ENCODE results near the gene NBPF3. TPM values are rescaled to one million over a fixed set of nuclear protein-coding genes. Genes with fewer than 3 reads are reported as not detected.
"Not testable (repeated sequence)": the region's sequence is repeated elsewhere in the genome, so short reads cannot be mapped to it uniquely, and the experiment has no call there.

Gene NBPF3
- total and polyA plus RNA-seq, 2 donors (not counting 3 experiments of a cell fraction or from before 2014, with no cell fraction given), result 3.3 to 6.5 TPM

- POLR2A ChIA-PET, result interaction anchor here (0.6 kb wide), 1 partner anchor 167 kb away, joined by 3 read pairs; no protein-coding TSS in a partner anchor
- CTCF ChIA-PET, result interaction anchor here (1.2 kb wide), 2 partner anchors 55 to 84 kb away, joined by 4 read pairs; no protein-coding TSS in a partner anchor
- not testable (repeated sequence) for H3K4me1 ChIP-seq (ENCODE audit: control insufficient read depth, extremely low read depth, insufficient read depth, low read length)
Measured at GRCh38 chr1:21453964-21454614, 14.2 kb downstream of the NBPF3 start.

GRCh38 chr1:21454904-21455303 is 15.0 kb downstream of the NBPF3 start:
- H3K27me3 ChIP-seq (ENCODE audit: control insufficient read depth in 2 of 2, insufficient read depth in 2 of 2, low read length in 2 of 2); H2AFZ ChIP-seq (ENCODE audit: low read depth, low read length); H4K20me1 ChIP-seq (replicated peaks; ENCODE audit: control insufficient read depth, extremely low read depth, insufficient read depth, low read length); intact Hi-C loops (cut with micrococcal nuclease); H3K27ac ChIP-seq (ENCODE audit: insufficient read depth, low read depth, low read length); dilution Hi-C loops (cut with MboI; ENCODE audit: extremely low pct_ligation_motif_present, low sequenced_read_pairs); CTCF ChIA-PET; H3K9me1 ChIP-seq (replicated peaks; ENCODE audit: control insufficient read depth, extremely low read depth, insufficient read depth, low read length); H3K4me3 ChIP-seq (replicated peaks in 1 of 3; ENCODE audit: insufficient read depth in 1 of 3, low read depth in 1 of 3, low read length in 3 of 3); BruUV-seq (replicated peaks); H3K4me2 ChIP-seq (ENCODE audit: insufficient read depth, low read length); H3K4me1 ChIP-seq (ENCODE audit: control insufficient read depth, extremely low read depth, insufficient read depth, low read length); H3K36me3 ChIP-seq (ENCODE audit: control insufficient read depth in 2 of 2, extremely low read depth in 1 of 2, insufficient read depth in 2 of 2, low read length in 2 of 2); H3K9ac ChIP-seq (replicated peaks; ENCODE audit: extremely low read depth, insufficient read depth, low read length); DNase-seq (ENCODE audit: low read depth, low spot score); FAIRE-seq; POLR2A ChIA-PET; H3K79me2 ChIP-seq (ENCODE audit: control insufficient read depth, insufficient read depth, low read length); H3K9me3 ChIP-seq (replicated peaks; ENCODE audit: control insufficient read depth, insufficient read depth, low read length): not testable (repeated sequence)

More at GRCh38 chr1:21453964-21454614, 14.2 kb downstream of the NBPF3 start:
- H3K9ac ChIP-seq (replicated peaks; ENCODE audit: extremely low read depth, insufficient read depth, low read length); H2AFZ ChIP-seq (ENCODE audit: low read depth, low read length); dilution Hi-C loops (cut with MboI; ENCODE audit: extremely low pct_ligation_motif_present, low sequenced_read_pairs); H3K79me2 ChIP-seq (ENCODE audit: control insufficient read depth, insufficient read depth, low read length); intact Hi-C loops (cut with micrococcal nuclease); H3K9me3 ChIP-seq (replicated peaks; ENCODE audit: control insufficient read depth, insufficient read depth, low read length); H3K27me3 ChIP-seq (ENCODE audit: control insufficient read depth in 2 of 2, insufficient read depth in 2 of 2, low read length in 2 of 2); H4K20me1 ChIP-seq (replicated peaks; ENCODE audit: control insufficient read depth, extremely low read depth, insufficient read depth, low read length); H3K4me3 ChIP-seq (replicated peaks in 1 of 3; ENCODE audit: insufficient read depth in 1 of 3, low read depth in 1 of 3, low read length in 3 of 3); FAIRE-seq; H3K36me3 ChIP-seq (ENCODE audit: control insufficient read depth in 2 of 2, extremely low read depth in 1 of 2, insufficient read depth in 2 of 2, low read length in 2 of 2); H3K9me1 ChIP-seq (replicated peaks; ENCODE audit: control insufficient read depth, extremely low read depth, insufficient read depth, low read length); H3K27ac ChIP-seq (ENCODE audit: insufficient read depth, low read depth, low read length); H3K4me2 ChIP-seq (ENCODE audit: insufficient read depth, low read length); BruUV-seq (replicated peaks): not testable (repeated sequence)
- peak; percentile 31 for DNase-seq (ENCODE audit: low read depth, low spot score)
- TF ChIP-seq JUN (IDR thresholded peaks at IDR 0.05; ENCODE audit: borderline replicate concordance, insufficient read depth, insufficient read length, low read depth), result peak; percentile 8
- peak; percentile 43 for TF ChIP-seq FOS (IDR thresholded peaks at IDR 0.05; ENCODE audit: borderline replicate concordance, insufficient read depth, low read length)
